IPS-NIHi11 (cell line): ENCODE measurements around the gene SALL1.

Experiments
- DNase-seq: peaks from one replicate; pipeline ENCODE4 v3.0.0; 2012; ENCODE audit warnings: mixed read lengths, low spot score

Gene SALL1

DNA sequence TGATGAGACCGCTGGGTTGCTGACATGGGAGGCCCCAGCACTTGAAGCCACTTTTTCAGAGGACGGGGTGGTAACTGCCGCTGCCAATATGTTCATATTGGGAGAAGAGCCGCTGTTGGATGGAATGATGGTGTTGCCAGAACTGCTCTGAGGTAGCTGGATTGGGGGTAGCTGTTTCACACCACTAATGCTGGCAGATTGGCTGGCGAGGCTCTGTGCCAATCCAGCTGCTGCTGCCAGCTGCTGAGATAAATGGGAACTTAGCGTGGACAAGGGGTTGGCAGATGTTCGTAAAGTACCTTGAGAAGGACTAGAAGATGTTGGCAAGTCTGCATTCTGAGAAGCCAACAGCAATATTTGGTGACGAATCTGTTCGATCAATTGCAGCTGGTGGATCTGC is 10.0 kb downstream of the SALL1 start:
- no peak for DNase-seq

GRCh38 chr16:51140112-51140511 is 11.0 kb downstream of the SALL1 start:
- no peak for DNase-seq

DNA sequence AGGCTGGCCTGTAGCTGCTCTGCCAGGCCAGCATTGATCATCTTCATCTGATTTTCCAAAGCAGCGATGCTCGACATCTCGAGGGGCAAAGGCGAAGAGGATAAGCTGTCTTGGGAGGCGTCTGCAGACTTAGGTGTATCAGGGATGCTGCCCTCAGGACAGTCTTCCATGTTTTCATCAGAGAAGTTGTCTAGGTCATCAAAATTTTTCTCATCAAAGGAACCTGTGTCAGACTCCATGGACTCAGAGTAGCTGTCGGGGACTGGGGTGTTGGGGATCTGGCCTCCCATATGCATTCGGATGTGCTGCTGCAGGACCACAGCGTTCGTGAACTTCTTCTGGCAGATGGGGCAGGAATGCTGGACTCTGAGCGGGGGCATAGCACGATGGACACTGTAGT is 11.5 kb downstream of the SALL1 start:
- DNase-seq, result no peak

DNA sequence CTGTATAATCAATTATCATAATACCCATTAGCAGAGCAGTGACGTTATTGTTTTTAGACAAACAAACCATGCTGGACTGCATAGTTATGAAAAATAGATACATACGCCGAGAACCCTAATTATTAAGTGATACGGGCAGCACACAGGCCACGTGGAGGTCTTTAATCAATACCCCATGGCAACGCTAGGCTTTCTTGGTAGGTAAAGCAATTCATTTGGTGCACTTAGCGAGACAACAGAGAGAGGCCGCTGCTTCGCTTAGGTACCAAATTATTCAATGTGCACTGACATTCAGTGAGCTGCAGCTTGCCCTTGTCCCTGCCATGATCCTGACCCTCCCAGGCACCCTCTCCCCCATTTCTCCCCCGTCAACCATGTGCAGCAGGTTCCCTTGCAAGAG is 12.9 kb downstream of the SALL1 start:
- DNase-seq, result no peak

GRCh38 chr16:51137097-51137496 is 14.0 kb downstream of the SALL1 start:
- no peak for DNase-seq

GRCh38 chr16:51134876-51135275 is 16.2 kb downstream of the SALL1 start:
- no peak for DNase-seq

GRCh38 chr16:51134269-51134812 is 16.7 kb downstream of the SALL1 start:
- DNase-seq, result peak; percentile 61

DNA sequence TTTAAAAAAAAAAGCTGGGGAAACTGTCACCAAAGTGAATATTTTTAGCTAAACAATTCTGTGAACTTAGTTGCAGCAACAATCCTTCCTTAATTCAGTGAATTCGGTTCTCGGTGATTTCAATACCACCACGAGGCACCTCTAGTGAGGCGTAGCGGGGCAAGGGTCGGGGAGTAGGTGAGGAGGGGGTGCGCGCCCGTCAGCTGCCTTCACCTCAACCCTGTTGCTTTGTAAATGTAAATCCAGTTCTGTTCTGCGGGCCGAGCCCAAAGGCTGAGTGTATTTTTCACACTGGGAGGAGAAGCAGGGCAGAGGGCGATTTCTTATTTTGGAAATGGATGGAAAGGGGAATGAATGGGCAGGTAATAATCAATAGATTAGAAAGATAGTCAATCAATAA is 17.4 kb downstream of the SALL1 start:
- DNase-seq, result no peak

GRCh38 chr16:51133183-51133582 is 17.9 kb downstream of the SALL1 start:
- peak; percentile 60 for DNase-seq

DNA sequence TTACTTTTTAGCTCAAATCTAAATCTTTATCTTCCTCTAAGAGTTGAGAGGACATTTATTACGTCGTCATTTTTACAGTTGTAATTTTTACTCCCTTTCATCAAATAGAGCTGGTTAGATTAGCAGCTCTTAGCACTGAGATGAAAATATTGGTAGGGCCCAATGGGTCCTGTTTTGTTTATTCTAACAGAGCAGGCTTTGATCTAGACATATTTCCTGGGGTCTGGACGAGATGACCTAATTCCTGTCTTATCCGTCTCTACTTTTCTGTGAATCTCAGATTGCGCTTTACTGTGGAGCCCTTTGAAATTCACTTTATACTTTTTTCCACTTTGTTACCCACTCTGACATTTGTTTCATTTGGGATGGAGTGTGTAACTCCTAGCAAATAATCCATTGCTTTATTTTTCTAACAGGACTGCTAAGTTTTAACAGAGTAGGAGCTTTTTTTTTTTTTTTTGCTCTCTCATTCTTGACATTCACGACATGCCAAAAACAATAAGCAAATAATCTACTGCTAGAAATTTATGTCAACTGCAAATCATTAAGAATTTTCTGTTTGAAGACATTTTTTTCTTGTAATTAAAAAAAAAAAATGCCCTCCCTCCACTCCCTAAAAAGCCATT is 18.5 kb downstream of the SALL1 start:
- DNase-seq, result no peak

- DNase-seq, result no peak
Measured at GRCh38 chr16:51131619-51132018, 19.5 kb downstream of the SALL1 start.

- DNase-seq, result no peak
Measured at GRCh38 chr16:51129105-51129504, 22.0 kb downstream of the SALL1 start.

DNA sequence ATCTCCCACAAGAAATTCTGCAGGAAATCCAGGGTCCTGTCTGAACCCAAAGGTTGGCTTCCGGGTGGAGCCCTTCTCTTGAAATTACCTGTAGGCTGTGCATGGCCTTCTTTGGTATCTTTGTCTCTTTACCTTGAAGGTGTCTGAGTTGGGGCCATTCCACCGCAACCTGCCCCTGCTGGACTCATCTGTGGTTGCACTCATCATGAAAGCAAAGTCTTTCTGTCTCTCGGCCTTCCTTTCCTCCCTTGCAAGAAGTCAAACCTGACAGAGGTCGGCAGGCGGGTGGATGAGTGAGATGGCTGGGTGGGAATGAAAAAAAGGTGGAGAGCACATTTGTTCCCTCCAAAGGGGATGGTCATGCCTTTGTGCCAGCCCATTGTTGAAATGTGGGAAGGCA is 25.1 kb downstream of the SALL1 start:
- DNase-seq, result no peak

GRCh38 chr16:51124896-51125295 is 26.2 kb downstream of the SALL1 start:
- DNase-seq, result no peak

DNA sequence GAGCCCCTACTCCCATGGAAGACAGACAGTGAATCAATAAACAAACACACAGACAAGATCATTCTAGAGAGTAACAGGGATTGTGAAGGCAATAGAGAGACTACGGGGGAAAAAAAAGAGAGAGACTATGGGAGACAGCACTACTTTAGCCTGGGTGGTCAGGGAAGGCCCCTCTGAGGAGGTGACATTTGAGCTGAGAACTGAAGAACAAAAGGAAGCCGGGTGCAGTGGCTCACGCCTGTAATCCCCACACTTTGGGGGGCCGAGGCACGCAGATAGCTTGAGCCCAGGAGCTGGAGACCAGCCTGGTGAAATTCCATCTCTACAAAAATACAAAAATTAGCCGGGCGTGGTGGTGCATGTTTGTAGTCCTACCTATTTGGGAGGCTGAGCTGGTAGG is 29.2 kb downstream of the SALL1 start:
- no peak for DNase-seq

GRCh38 chr16:51120730-51121347 is 30.2 kb downstream of the SALL1 start:
- no peak for DNase-seq

- no peak for DNase-seq
Measured at GRCh38 chr16:51119973-51120729, 30.9 kb downstream of the SALL1 start.

DNA sequence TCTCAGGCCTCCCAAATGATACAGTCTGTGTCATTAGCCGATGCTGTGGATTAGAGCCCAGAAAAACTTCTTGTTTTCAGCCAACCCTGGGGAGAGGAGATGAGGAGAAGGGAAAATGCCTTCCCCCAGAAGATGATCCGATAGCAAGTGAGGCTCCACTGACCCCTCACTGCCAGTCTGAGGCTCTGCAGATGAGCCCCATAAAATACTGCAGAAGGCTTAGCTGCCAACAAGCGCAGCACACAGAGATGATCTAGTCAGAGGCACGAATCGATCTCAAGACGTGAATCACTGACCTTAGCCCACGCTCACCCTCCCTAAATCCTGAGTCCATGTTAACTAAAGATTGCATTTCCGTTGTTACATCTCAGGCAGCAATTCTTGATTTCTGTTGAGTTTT is 31.5 kb downstream of the SALL1 start:
- DNase-seq, result no peak

GRCh38 chr16:51116353-51116752 is 34.7 kb downstream of the SALL1 start:
- DNase-seq, result no peak

GRCh38 chr16:51114382-51114781 is 36.7 kb downstream of the SALL1 start:
- DNase-seq, result peak; percentile 44

DNA sequence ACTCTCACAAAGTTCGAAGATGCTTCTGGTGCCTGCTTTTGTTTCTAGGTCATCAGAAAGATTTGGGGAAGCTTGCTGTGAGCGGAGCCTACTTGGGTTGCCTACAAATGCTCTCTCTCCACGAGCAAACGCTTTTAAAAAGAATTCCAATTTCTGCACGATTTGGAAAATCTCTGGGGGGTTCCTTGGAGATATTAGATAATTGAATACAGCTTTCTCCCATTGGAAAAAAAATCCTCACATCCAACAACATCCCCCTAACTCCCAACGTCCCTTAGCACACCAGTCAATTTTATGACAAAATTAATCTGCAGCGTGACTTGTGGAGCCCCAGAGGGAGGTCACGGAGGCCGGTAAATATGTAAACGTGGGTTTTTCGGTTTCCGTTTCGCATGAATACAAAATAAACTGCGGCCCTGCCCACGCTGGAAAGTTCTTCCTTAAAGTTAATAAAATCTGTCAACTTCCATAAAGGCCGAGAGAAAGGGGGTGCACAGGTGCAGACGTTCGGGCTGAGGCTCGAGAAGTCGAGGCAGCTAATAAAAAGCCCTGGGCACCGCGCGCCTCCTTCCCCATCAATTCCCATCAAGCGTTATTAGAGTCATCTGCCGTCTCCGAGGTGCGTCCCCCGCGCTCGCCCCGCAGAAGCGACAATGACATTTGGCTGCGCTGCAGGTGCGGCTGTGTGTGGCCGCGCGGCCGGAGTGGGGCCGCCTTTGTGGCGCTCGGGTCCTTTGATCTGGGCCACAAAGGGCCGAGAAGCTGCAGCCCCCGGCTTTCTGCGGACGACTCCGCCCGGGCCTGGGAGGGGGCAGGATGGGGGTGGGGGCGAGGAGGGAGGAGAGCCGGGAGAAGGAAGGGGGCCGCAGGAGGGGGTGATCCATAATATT is 37.6 kb downstream of the SALL1 start:
- peak; percentile 58 for DNase-seq

DNA sequence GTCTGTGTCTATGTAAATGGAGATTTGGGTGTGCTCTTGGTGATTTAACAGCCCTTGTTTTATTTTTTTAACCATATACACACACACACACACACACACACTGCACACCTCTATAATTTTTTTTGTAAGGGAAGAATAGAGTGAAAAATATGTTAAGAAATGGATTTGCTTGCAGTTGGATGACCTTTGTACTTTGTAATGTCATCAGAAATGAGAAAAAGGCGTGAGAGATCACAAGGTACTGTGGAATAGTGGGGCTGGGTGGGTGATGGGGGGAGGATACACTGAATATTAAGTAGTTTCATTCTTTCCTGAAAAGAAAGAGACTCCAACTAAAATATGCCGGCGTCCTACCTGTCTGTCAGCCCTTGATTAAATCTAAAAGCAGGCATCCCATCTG is 38.7 kb downstream of the SALL1 start:
- DNase-seq, result no peak
